Mammary epithelial cell (primary cell): Measurements from ENCODE around the gene CDH4.

Source experiments
- EZH2 ChIP-seq: IDR thresholded peaks from 2 replicates; pipeline ENCODE4 v1.6.1; 2012; ENCODE audit warnings: low read length, inconsistent platforms, borderline replicate concordance
- TF ChIP-seq, protein P1 (sequence below), 2 donors: IDR thresholded peaks in 1 of 2; conservative IDR thresholded peaks in 1 of 2; 2 replicates each; pipeline ENCODE4 v1.5.1; 2011 to 2012; ENCODE audit warnings: inconsistent platforms in 2 of 2, low read length in 2 of 2, mild to moderate bottlenecking in 2 of 2, control low read depth in 1 of 2, low read depth in 1 of 2; ENCODE audit not compliant: insufficient read depth in 1 of 2; ENCODE audit errors: extremely low read depth in 1 of 2

GRCh38 chr20:61755971-61756845, 504.1 kb downstream of the CDH4 start:
- TF ChIP-seq, protein P1, sequence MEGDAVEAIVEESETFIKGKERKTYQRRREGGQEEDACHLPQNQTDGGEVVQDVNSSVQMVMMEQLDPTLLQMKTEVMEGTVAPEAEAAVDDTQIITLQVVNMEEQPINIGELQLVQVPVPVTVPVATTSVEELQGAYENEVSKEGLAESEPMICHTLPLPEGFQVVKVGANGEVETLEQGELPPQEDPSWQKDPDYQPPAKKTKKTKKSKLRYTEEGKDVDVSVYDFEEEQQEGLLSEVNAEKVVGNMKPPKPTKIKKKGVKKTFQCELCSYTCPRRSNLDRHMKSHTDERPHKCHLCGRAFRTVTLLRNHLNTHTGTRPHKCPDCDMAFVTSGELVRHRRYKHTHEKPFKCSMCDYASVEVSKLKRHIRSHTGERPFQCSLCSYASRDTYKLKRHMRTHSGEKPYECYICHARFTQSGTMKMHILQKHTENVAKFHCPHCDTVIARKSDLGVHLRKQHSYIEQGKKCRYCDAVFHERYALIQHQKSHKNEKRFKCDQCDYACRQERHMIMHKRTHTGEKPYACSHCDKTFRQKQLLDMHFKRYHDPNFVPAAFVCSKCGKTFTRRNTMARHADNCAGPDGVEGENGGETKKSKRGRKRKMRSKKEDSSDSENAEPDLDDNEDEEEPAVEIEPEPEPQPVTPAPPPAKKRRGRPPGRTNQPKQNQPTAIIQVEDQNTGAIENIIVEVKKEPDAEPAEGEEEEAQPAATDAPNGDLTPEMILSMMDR (conservative IDR thresholded peaks at IDR 0.05 in 1 of 2, IDR thresholded peaks at IDR 0.05 in 1 of 2; ENCODE audit: extremely low read depth in 1 of 2, insufficient read depth in 1 of 2, low read depth in 1 of 2, low read length in 2 of 2), result no peak
- TF ChIP-seq EZH2, result no peak
